ENCODE measurements around the gene ARF4.

ARF4 gene

DNA sequence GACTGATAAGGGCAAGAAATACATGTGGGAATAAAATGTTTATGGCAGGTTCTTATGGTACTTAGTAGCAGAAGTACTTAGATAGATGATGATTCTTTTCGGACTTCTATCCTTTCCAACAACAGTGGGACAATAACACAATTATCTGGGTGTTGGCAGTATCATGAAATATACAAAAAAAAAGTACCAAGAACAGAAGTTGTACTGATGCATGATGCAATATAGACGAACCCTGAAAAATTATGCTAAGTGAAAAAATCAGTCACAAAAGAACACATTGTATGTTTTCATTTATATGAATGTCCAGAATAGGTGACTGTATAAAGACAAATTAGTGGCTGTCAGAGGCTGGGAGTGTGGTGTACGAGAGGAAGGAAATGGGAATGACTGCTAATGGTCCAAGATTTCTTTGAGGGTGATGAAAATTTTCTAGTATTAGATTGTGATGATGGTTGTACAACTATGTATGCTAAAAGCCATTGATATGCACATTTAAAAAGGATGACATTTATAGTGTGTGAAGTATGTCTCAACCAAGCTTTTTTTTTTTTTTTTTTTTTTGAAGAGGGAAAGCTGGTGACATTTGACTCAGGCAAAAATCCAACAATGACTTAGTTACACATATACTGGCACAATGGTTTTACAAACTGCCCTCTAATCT, 21.0 kb downstream of the ARF4 start:
- DNase-seq, result no peak

DNA sequence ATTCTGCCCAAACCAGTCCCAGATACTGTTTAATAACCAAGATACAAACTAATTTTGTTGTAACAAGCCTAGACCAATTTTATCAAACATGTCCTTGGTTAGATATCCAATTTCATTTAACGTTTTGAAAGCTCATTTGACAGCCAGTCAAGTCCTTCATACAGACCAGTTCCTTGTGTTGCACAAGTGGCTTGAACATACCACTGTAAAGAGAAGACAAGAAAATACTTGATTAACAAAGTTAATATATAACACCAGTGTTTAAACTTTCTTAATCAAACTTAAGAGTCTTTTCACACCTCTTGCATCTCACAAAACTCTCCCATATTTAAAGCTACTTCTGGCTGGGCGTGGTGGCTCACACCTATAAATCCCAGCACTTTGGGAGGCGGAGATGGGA, 25.0 kb downstream of the ARF4 start:
- DNase-seq, result no peak

DNA sequence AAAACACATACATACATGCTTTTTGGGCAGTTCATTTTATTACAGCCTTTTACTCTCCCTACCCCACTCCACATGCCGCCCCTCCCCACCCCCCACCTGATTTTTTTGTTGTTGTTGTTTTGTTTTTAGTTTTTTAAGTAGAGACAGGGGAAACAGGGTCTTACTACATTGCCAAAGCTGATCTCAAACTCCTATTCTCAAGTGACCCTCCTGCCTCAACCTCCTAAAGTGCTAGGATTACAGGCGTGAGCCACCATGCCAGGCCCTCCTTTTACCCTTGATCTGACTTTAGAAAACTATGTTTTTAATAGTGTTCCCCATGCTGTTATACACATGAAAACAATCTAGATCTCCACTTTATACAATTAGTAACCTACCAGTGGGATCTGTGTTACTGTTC, 26.3 kb downstream of the ARF4 start:
- DNase-seq, result no peak

DNA sequence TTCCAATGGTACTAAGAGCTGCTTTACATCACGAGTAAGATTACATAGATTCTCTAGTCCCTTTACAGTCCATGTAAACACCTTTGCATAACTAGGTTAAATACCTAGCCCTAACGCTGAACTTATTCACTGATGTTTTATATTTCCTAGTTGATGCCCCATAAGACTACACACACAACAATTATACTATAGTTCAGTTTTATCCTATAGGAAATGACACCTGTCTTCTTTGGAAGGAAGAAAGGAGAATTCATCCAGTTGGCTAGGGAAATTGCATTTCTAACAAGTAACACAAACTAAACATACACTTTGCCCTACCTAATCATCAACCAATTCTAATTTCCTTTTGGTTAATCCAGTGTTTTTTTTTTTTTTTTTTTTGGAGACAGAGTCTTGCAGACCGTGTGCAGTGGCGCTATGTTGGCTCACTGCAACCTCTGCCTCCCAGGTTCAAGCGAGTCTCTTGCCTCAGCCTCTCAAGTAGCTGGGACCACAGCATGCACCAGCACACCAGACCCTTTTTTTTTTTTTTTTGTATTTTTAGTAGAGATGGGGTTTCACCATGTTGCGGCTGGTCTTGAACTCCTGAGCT, 27.2 kb downstream of the ARF4 start:
- no peak for DNase-seq

DNA sequence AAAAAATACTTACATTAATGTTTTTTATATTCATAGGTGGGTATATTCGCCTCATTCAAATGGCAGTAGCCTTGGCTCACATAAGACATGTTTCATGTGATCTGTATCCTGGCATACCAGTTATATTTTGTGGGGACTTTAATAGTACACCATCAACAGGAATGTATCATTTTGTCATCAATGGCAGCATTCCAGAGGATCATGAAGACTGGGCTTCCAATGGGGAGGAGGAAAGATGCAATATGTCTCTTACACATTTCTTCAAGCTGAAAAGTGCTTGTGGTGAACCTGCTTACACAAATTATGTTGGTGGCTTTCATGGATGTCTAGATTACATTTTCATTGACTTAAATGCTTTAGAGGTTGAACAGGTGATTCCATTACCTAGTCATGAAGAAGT, 37.6 kb downstream of the ARF4 start:
- DNase-seq, result no peak

DNA sequence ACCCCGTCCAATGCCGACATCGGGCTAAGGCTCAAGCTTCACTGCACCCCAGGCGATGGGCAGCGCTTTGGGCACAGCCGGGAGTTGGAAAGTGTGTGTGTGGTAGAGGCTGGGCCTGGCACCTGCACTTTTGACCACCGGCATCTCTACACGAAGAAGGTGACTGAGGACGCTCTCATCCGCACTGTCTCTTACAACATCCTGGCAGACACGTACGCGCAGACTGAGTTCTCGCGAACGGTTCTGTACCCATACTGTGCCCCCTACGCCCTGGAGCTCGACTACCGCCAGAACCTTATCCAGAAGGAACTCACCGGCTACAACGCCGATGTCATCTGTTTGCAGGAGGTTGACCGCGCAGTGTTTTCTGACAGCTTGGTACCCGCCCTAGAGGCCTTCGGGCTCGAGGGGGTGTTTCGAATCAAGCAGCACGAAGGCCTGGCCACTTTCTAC, 40.0 kb downstream of the ARF4 start:
- DNase-seq, result peak; percentile 41

DNA sequence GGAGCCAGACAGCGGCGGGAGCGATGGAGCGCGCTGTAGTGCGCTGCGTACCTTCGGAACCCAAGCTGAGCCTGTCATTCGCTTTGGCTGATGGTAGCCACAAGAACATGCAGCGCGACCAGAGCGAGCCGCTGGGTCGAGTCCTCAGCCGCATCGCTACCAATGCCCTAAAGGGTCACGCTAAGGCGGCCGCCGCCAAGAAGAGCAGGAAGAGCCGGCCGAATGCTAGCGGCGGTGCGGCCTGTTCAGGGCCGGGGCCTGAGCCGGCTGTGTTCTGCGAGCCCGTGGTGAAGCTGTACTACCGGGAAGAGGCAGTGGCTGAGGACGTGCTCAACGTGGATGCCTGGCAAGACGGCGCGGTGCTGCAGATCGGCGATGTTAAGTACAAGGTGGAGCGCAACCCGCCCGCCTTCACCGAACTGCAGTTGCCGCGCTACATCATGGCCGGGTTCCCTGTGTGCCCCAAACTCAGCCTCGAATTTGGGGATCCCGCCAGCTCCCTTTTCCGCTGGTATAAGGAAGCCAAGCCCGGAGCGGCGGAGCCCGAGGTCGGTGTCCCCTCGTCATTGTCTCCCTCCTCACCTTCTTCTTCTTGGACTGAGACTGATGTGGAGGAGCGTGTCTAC, 40.6 kb downstream of the ARF4 start:
- peak; percentile 41 for DNase-seq

DNA sequence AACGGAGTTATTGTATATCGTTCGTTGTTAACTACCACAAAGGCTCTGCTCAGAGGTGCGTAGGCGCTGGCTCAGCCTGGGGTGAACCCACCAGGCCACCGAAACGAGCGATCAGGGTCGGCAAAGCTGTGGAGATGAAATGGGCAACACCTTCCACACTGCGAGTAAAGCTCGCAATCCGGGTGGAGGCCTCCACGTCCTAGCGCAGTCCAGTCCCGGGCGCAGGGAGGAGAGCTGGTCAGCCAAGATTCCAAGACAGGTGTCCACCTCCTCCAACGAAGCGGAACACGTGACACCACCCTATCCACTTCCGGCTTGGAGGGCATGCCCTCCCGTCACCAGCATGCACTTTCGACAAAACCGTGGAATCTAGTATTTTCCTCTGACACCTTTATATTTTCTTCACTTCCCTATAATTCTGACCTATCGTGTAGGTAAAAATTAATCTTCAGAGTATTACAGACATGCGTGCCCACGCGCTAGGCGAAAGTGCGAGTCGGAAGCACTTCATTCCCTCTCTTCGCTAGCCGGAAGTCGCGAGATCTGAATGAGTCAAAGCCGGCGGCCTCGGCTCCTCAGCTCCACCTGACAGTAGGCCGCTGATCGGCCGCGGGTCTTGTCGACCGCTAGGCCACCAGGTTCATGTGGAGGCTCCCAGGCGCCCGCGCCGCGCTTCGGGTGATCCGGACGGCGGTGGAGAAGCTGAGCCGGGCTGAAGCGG, 41.2 kb downstream of the ARF4 start, which contains the start of gene PDE12:
PDE12 (plus strand) TSS at position 537 of the 721 bp plus-strand sequence; CDS start at position 643, 106 bp downstream.
- peak; percentile 93 for DNase-seq

DNA sequence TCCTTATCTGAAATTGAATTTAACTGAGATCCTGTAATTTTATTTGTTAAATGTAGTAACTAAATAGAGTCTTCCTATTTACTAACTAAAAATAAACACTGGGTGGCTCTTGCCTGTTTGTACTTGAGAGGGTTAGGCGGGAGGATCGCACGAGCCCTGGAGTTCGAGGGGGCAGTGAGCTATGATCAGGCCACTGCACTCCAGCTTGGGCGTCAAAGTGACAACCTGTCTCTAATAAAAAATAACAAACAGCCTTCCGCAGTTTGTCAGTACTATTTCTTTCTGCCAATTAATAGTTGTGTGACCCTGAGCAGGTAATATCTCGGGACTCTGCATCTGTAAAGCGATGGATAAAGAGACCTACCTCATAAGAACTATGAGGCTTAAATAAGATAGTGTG, 41.8 kb downstream of the ARF4 start:
- no peak for DNase-seq

DNA sequence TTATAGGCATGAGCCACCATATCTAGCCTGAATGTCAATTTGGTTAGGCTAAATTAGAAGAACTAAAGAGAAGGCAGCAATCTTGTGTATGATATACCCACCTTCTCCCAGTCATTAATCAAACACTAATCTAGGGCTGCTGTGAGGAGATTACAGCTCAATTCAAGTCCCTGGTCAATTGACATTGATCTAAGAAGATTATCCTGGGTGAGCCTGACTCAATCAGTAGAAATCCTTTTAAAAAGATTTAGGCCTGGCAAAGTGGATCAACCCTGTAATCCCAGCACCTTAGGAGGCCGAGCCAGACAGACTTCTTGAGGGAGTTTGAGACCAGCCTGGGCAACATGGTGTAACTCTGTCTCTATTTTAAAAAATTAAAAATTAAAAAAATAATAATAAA, 50.5 kb downstream of the ARF4 start:
- no peak for DNase-seq

DNA sequence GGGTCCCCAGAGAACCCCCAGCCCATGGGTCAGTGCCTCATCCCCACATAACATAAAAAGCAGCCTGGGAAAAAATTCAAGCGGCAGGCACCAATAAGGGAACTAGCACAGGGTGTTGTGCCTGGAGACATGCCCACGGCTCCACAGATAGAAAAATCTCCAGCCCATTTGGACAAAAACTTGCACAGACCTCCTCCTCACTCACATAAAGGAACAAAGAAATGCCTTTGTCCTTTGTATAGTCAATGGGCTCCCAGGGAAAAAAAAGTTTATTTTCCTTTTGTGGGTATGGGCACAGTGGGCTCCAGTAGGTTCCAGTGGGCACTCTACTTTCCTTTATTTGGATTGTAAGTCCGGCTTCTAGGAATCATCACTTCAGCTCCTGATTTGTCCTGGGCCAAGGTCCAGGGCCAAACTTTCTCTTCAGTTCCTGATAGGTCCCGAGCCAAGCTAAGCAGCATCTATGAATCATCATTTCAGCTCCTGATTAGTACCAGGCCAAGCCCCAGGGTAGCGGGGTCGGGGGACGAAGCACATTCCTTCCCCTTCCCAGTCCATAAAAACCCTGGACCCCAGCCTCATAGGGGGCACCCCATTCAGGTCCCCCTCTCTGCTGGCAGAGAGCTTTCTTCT, 51.4 kb downstream of the ARF4 start:
- no peak for DNase-seq

DNA sequence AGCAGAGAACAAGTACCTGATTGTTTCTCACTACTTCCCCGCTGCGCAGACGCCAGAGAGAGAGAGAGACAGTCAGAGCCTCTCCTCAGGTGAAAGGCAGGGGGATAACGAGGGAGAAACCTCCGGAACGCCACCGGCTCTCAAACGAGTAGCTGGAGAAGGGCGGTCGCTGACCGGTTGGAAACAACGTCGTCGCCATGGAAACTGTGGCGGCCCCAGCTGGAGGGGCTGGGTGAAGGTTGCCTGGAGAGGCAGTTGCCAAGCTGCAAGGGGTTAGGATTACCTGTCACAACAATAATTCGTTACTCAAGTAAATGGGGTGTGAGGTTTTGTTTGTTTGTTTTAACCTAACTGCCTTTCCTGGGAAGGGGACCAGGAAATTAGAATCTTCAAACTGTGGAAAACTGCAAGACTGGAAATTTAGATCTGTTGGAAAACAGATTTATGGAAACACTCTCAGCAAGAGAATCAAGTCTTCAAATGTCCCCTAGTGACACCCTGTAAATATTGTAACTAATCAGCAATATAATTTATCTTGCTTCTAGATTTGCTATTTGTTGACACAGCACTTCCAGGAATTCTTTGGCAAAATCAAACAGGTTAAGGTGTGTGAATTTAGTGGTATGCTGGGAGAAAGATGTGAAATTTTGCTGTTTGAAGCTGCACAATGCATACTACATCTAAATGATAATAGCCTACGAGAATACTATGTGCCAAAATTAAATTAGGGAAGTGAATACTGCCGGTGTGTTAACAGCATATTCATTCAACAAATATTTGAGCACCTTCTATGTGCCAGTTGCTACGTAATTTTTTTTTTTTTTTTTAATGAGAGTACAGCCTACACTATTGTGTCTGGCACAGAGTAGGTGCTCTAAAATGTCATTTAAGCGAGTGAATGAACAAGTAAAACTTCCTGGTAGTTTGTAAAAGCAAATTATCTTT, 52.7 kb downstream of the ARF4 start, which contains the start of gene DNAH12:
DNAH12 (minus strand) TSS at position 164 of the 945 bp plus-strand sequence. CDS start 1,474 bp downstream, outside the sequence.
- no peak for DNase-seq

DNA sequence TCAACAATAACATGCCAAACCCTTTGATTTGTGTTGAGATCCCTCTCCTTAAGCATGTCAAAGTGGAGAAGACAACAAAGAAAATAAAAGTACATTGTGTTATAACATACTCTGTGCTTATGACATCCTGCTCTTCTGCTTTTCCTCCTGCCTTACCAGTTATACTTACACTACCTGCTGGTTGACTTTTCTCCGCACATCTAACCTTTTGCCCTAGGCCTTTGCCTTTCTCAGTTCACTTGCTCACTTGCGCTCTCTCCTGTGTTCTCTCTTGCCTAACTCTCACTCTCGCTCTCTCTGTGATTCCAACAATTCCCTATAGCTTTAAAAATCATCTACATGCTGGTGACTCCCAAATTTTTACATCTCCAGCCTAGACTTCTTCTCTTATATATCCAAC, 58.7 kb downstream of the ARF4 start:
- no peak for DNase-seq

DNA sequence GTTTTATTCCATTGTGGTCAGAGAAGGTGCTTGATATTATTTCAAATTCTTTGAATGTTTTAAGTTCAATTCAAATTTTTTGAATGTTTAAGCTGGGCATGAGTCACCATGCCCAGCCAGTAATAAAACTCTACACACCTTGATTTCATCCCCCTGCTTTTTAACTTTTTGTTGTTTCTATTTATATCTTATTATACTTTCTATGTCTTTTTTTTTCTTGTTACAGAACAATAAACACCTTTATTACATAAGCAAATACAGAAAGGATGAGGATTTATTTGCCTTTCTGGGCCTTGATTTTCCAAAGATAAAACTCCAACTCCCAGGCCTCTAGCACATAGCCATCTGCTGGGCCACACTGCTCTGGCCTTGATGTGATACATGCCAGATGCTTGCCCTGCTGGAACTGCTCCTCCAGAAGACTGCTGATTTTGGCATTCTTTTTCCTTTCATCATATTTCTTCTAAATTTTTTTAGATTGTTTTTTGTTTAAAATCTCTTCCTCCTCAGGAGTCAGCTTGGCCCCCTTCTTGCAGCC, 67.0 kb downstream of the ARF4 start:
- DNase-seq, result no peak

Data from OCI-M1 (cell line).